ENCODE measurements around the gene RPL28.
"Not testable (repeated sequence)": the region's sequence is repeated elsewhere in the genome, so short reads cannot be mapped to it uniquely, and the experiment has no call there.

DNA sequence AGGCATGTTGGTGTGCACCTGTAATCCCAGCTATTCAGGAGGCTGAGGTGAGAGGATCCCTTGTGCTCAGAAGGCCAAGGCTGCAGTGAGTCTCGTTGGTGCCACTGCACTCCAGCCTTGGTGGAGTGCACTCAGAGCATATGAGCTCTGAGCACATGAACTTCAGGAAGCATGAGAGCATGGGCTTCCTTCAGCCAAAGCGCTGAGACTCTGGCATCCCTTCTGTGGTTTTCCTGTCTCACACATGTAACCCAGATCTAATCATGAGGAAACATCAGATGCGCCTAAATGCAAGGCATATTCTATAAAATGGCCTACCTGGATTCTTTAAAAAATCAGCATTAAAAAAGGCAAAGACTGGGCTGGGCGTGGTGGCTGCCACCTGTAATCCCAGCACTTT is 35.5 kb downstream of the RPL28 start:
- TF ChIP-seq, protein P1, sequence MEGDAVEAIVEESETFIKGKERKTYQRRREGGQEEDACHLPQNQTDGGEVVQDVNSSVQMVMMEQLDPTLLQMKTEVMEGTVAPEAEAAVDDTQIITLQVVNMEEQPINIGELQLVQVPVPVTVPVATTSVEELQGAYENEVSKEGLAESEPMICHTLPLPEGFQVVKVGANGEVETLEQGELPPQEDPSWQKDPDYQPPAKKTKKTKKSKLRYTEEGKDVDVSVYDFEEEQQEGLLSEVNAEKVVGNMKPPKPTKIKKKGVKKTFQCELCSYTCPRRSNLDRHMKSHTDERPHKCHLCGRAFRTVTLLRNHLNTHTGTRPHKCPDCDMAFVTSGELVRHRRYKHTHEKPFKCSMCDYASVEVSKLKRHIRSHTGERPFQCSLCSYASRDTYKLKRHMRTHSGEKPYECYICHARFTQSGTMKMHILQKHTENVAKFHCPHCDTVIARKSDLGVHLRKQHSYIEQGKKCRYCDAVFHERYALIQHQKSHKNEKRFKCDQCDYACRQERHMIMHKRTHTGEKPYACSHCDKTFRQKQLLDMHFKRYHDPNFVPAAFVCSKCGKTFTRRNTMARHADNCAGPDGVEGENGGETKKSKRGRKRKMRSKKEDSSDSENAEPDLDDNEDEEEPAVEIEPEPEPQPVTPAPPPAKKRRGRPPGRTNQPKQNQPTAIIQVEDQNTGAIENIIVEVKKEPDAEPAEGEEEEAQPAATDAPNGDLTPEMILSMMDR (IDR thresholded peaks at IDR 0.05; ENCODE audit: borderline replicate concordance, extremely low read depth, low read length, poor library complexity, severe bottlenecking) = not testable (repeated sequence)
- TF ChIP-seq EZH2 (IDR thresholded peaks at IDR 0.05; ENCODE audit: borderline replicate concordance, low read depth, low read length, severe bottlenecking) = not testable (repeated sequence)
